ENCODE results near the gene CRYL1. TPM values are rescaled to one million over a fixed set of nuclear protein-coding genes. Genes with fewer than 3 reads are reported as not detected.

CRYL1 gene
- polyA plus RNA-seq, 1 donor from 2014 or later, result 10.6 TPM

DNA sequence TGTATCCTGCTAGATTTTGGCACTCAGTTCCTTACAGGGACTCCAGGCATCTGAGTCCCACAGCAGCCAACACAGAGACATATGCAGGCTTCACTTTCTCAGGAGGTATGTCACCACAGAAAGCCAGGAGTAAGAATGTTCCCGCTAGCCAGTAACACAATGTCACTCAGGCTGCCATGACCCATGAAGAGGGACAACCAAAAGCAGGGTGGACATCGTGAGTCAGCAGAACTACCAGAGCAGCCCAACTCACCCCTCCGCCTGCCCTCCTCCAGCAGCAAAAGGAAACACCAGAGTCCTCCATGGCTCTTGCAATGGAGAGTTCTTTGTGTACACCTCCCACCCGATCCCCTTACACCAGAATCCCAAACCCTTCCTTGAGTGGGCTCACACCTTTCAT is 95.4 kb downstream of the CRYL1 start:
- no peaks in the 10 kb centered on the region for H4K20me1 ChIP-seq (ENCODE audit: insufficient read depth)
- no peak overlapping the region for H3K4me3 ChIP-seq (ENCODE audit: low read length)
- no peaks in the 10 kb centered on the region for H3K36me3 ChIP-seq (ENCODE audit: insufficient read depth, low read length)
- TF ChIP-seq EZH2 (IDR thresholded peaks at IDR 0.05; ENCODE audit: borderline replicate concordance, insufficient read depth, low read length, poor library complexity, severe bottlenecking), result no peak
- no peak for TF ChIP-seq TAF1 (IDR thresholded peaks at IDR 0.05; ENCODE audit: low read depth)
- no peak for TF ChIP-seq REST (IDR thresholded peaks at IDR 0.05; ENCODE audit: borderline replicate concordance)
- TF ChIP-seq RAD21 (conservative IDR thresholded peaks at IDR 0.05), result no peak
- no peak for TF ChIP-seq MXI1 (conservative IDR thresholded peaks at IDR 0.05; ENCODE audit: poor library complexity, severe bottlenecking)
- no peak for TF ChIP-seq CTCF (IDR thresholded peaks at IDR 0.05; ENCODE audit: poor library complexity, severe bottlenecking)
- TF ChIP-seq POLR2AphosphoS5 (IDR thresholded peaks at IDR 0.05), result no peak
- no peak for TF ChIP-seq EP300 (conservative IDR thresholded peaks at IDR 0.05; ENCODE audit: poor library complexity, severe bottlenecking)
- no peak for TF ChIP-seq SMC3 (conservative IDR thresholded peaks at IDR 0.05; ENCODE audit: poor library complexity)
- H3F3A ChIP-seq (ENCODE audit: insufficient read depth, low read length, poor library complexity, severe bottlenecking), result no peaks in the 10 kb centered on the region
- no peak overlapping the region for H3K4me2 ChIP-seq (ENCODE audit: low read length)
- H3K9ac ChIP-seq (ENCODE audit: low read length), result no peak overlapping the region
- no peak overlapping the region for H2AFZ ChIP-seq (ENCODE audit: low read depth, low read length)
- no peaks in the 10 kb centered on the region for H3K79me2 ChIP-seq (replicated peaks; ENCODE audit: insufficient read depth, low read length)
- no peaks in the 10 kb centered on the region for H3K9me3 ChIP-seq (ENCODE audit: low read length)
- H3K27ac ChIP-seq (ENCODE audit: low read length), result no peak overlapping the region
- H3K27me3 ChIP-seq (ENCODE audit: insufficient read depth, low read depth, low read length), result no peaks in the 10 kb centered on the region
- H3K9me2 ChIP-seq (ENCODE audit: insufficient read depth, low read length), result no peaks in the 10 kb centered on the region

DNA sequence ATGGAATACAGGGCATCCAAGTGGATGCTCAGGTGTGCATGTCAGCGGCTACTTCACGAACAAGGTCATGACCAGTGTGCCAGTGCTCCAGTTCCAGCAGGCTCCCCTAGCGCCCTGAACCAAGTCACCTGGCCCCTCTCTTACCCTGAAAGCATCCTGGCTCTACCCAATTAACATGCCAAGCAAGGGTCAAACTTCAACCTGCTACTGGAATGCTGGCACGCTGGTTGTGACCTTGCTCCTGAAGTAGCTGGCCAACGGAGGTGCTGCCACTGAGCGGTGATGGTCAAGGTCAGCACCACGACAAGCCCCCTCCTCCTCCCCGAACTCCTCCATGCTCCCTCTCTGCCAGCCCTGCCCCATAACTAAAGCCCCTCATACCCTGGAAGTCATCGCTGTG is 96.0 kb downstream of the CRYL1 start:
- Histone ChIP-seq H3K9ac (ENCODE audit: low read length) (no peak overlapping the region), H2AFZ (ENCODE audit: low read depth, low read length) (no peak overlapping the region), H3K79me2 (replicated peaks; ENCODE audit: insufficient read depth, low read length) (no peaks in the 10 kb centered on the region), H3K4me2 (ENCODE audit: low read length) (no peak overlapping the region), H3K9me3 (ENCODE audit: low read length) (no peaks in the 10 kb centered on the region), H3F3A (ENCODE audit: insufficient read depth, low read length, poor library complexity, severe bottlenecking) (no peaks in the 10 kb centered on the region), H3K9me2 (ENCODE audit: insufficient read depth, low read length) (no peaks in the 10 kb centered on the region), H3K27me3 (ENCODE audit: insufficient read depth, low read depth, low read length) (no peaks in the 10 kb centered on the region), H3K4me3 (ENCODE audit: low read length) (no peak overlapping the region), H4K20me1 (ENCODE audit: insufficient read depth) (no peaks in the 10 kb centered on the region), H3K27ac (ENCODE audit: low read length) (no peak overlapping the region), H3K36me3 (ENCODE audit: insufficient read depth, low read length) (no peaks in the 10 kb centered on the region)
- no peak for TF ChIP-seq CTCF (IDR thresholded peaks at IDR 0.05; ENCODE audit: poor library complexity, severe bottlenecking)
- TF ChIP-seq SMC3 (conservative IDR thresholded peaks at IDR 0.05; ENCODE audit: poor library complexity), result no peak
- TF ChIP-seq RAD21 (conservative IDR thresholded peaks at IDR 0.05), result no peak
- TF ChIP-seq TAF1 (IDR thresholded peaks at IDR 0.05; ENCODE audit: low read depth), result no peak
- TF ChIP-seq POLR2AphosphoS5 (IDR thresholded peaks at IDR 0.05), result no peak
- TF ChIP-seq MXI1 (conservative IDR thresholded peaks at IDR 0.05; ENCODE audit: poor library complexity, severe bottlenecking), result no peak
- no peak for TF ChIP-seq EZH2 (IDR thresholded peaks at IDR 0.05; ENCODE audit: borderline replicate concordance, insufficient read depth, low read length, poor library complexity, severe bottlenecking)
- TF ChIP-seq EP300 (conservative IDR thresholded peaks at IDR 0.05; ENCODE audit: poor library complexity, severe bottlenecking), result no peak
- TF ChIP-seq REST (IDR thresholded peaks at IDR 0.05; ENCODE audit: borderline replicate concordance), result no peak

Data from neural cell (in vitro differentiated cells).